ENCODE data around the gene MANEA.

MANEA gene

GRCh38 chr6:95589067-95589466, 11.7 kb downstream of the MANEA start:
- DNase-seq: no peak

GRCh38 chr6:95589826-95590570, 12.7 kb downstream of the MANEA start:
- no peak for DNase-seq

- no peak for DNase-seq
Observed at GRCh38 chr6:95593025-95593424, 15.7 kb downstream of the MANEA start.

GRCh38 chr6:95596021-95596420, 18.7 kb downstream of the MANEA start:
- no peak for DNase-seq

GRCh38 chr6:95599706-95600105, 22.4 kb downstream of the MANEA start:
- DNase-seq: no peak

- no peak for DNase-seq
Observed at GRCh38 chr6:95601133-95601532, 23.8 kb downstream of the MANEA start.

GRCh38 chr6:95614094-95614493, 36.8 kb downstream of the MANEA start:
- DNase-seq: no peak

- no peak for DNase-seq
Observed at GRCh38 chr6:95629551-95629950, 52.2 kb downstream of the MANEA start.

GRCh38 chr6:95636552-95637431, 59.5 kb downstream of the MANEA start:
- DNase-seq: no peak

GRCh38 chr6:95648636-95649035, 71.3 kb downstream of the MANEA start:
- DNase-seq: no peak

- no peak for DNase-seq
Observed at GRCh38 chr6:95649451-95649850, 72.1 kb downstream of the MANEA start.

GRCh38 chr6:95654176-95654575, 76.8 kb downstream of the MANEA start:
- no peak for DNase-seq

GRCh38 chr6:95658886-95659285, 81.6 kb downstream of the MANEA start:
- no peak for DNase-seq
